UCSD-AML1 (cell line): ENCODE results near the gene PLCB1.

Source experiments
- DNase-seq: peaks from one replicate; lab custom pipeline; 2025; ENCODE audit not compliant: unreplicated experiment; lab: John Stamatoyannopoulos, UW

Gene PLCB1

GRCh38 chr20:8525017-8525343 is 392.9 kb downstream of the PLCB1 start:
- no peak for DNase-seq

- DNase-seq = no peak
Measured at GRCh38 chr20:8526610-8527009, 394.5 kb downstream of the PLCB1 start.

GRCh38 chr20:8527998-8528723 is 396.1 kb downstream of the PLCB1 start:
- DNase-seq = no peak

GRCh38 chr20:8530022-8530421 is 398.0 kb downstream of the PLCB1 start:
- no peak for DNase-seq

- no peak for DNase-seq
Measured at GRCh38 chr20:8532169-8532568, 400.1 kb downstream of the PLCB1 start.

GRCh38 chr20:8534368-8535160 is 402.5 kb downstream of the PLCB1 start:
- DNase-seq = no peak

GRCh38 chr20:8535403-8536261 is 403.6 kb downstream of the PLCB1 start:
- peak; percentile 23 for DNase-seq

- no peak for DNase-seq
Measured at GRCh38 chr20:8536262-8536618, 404.2 kb downstream of the PLCB1 start.

GRCh38 chr20:8540466-8540865 is 408.4 kb downstream of the PLCB1 start:
- DNase-seq = no peak

- DNase-seq = no peak
Measured at GRCh38 chr20:8542110-8542486, 410.0 kb downstream of the PLCB1 start.

GRCh38 chr20:8545212-8545611 is 413.1 kb downstream of the PLCB1 start:
- DNase-seq = no peak

GRCh38 chr20:8547035-8547650 is 415.1 kb downstream of the PLCB1 start:
- no peak for DNase-seq

GRCh38 chr20:8547968-8548588 is 416.0 kb downstream of the PLCB1 start:
- no peak for DNase-seq

- no peak for DNase-seq
Measured at GRCh38 chr20:8549192-8549591, 417.1 kb downstream of the PLCB1 start.

- DNase-seq = no peak
Measured at GRCh38 chr20:8557711-8558110, 425.6 kb downstream of the PLCB1 start.

GRCh38 chr20:8562356-8562755 is 430.3 kb downstream of the PLCB1 start:
- no peak for DNase-seq

GRCh38 chr20:8568075-8568474 is 436.0 kb downstream of the PLCB1 start:
- DNase-seq = no peak

GRCh38 chr20:8569766-8570165 is 437.7 kb downstream of the PLCB1 start:
- no peak for DNase-seq

GRCh38 chr20:8571611-8572010 is 439.5 kb downstream of the PLCB1 start:
- DNase-seq = no peak

GRCh38 chr20:8573686-8574085 is 441.6 kb downstream of the PLCB1 start:
- DNase-seq = no peak

GRCh38 chr20:8575114-8575513 is 443.0 kb downstream of the PLCB1 start:
- no peak for DNase-seq
